ENCODE data around the gene RXFP2.

GRCh38 chr13:31761951-31762350 lies 22.6 kb downstream of the RXFP2 start:
- no peak for TF ChIP-seq CTCF (IDR thresholded peaks at IDR 0.05)
- no peak for TF ChIP-seq EZH2phosphoT487 (IDR thresholded peaks at IDR 0.05)
- no peak for TF ChIP-seq EZH2 (IDR thresholded peaks at IDR 0.05)
